Measurements from ENCODE around the gene IFNA16. TPM values are rescaled to one million over a fixed set of nuclear protein-coding genes. Genes with fewer than 3 reads are reported as not detected.

The IFNA16 gene
- total RNA-seq, 2 donors from 2014 or later, result not detected

GRCh38 chr9:21252721-21253547 is 35.8 kb upstream of the IFNA16 start:
- Histone ChIP-seq H3K27ac (ENCODE audit: low read depth, low read length) (no peak overlapping the region), H3K4me3 (ENCODE audit: low read length) (no peak overlapping the region), H3K9me3 (ENCODE audit: control insufficient read depth, low read length) (peaks cover 6% of the 10 kb centered on the region), H3K9ac (ENCODE audit: extremely low read depth, low read length, poor library complexity, severe bottlenecking) (no peak overlapping the region), H3K27me3 (ENCODE audit: control insufficient read depth, insufficient read depth, low read length, poor library complexity, severe bottlenecking) (peaks cover 92% of the 10 kb centered on the region), H3K36me3 (ENCODE audit: control insufficient read depth, insufficient read depth, low read length) (no peaks in the 10 kb centered on the region), H3K4me1 (ENCODE audit: control insufficient read depth, insufficient read depth, low read length) (no peaks in the 10 kb centered on the region)
- Mint-ChIP-seq H3K36me3 (ENCODE audit: low read depth) (no peaks in the 10 kb centered on the region), H3K9me3 (peaks cover 3% of the 10 kb centered on the region), H3K27me3 (ENCODE audit: insufficient read depth) (peaks cover 89% of the 10 kb centered on the region), H3K27ac (no peak overlapping the region), H3K4me3 (no peak overlapping the region), H3K4me1 (no peaks in the 10 kb centered on the region)
- WGBS, 2 experiments (ENCODE audit: insufficient coverage in 1 of 2, insufficient read length in 1 of 2), result 5 to 8% methylated on average over 3 of the region's 3 CpGs
- no peak for DNase-seq
- TF ChIP-seq, protein P1, sequence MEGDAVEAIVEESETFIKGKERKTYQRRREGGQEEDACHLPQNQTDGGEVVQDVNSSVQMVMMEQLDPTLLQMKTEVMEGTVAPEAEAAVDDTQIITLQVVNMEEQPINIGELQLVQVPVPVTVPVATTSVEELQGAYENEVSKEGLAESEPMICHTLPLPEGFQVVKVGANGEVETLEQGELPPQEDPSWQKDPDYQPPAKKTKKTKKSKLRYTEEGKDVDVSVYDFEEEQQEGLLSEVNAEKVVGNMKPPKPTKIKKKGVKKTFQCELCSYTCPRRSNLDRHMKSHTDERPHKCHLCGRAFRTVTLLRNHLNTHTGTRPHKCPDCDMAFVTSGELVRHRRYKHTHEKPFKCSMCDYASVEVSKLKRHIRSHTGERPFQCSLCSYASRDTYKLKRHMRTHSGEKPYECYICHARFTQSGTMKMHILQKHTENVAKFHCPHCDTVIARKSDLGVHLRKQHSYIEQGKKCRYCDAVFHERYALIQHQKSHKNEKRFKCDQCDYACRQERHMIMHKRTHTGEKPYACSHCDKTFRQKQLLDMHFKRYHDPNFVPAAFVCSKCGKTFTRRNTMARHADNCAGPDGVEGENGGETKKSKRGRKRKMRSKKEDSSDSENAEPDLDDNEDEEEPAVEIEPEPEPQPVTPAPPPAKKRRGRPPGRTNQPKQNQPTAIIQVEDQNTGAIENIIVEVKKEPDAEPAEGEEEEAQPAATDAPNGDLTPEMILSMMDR (conservative IDR thresholded peaks at IDR 0.05), result peak; percentile 86

- Histone ChIP-seq H3K9ac (ENCODE audit: extremely low read depth, low read length, poor library complexity, severe bottlenecking) (no peak overlapping the region), H3K4me3 (ENCODE audit: low read length) (no peak overlapping the region), H3K27me3 (ENCODE audit: control insufficient read depth, insufficient read depth, low read length, poor library complexity, severe bottlenecking) (peaks cover 79% of the 10 kb centered on the region), H3K9me3 (ENCODE audit: control insufficient read depth, low read length) (no peaks in the 10 kb centered on the region), H3K27ac (ENCODE audit: low read depth, low read length) (no peak overlapping the region), H3K36me3 (ENCODE audit: control insufficient read depth, insufficient read depth, low read length) (no peaks in the 10 kb centered on the region), H3K4me1 (ENCODE audit: control insufficient read depth, insufficient read depth, low read length) (no peaks in the 10 kb centered on the region)
- TF ChIP-seq, protein P1 (conservative IDR thresholded peaks at IDR 0.05), result no peak
- Mint-ChIP-seq H3K4me3 (no peak overlapping the region), H3K27me3 (ENCODE audit: insufficient read depth) (peaks cover 78% of the 10 kb centered on the region), H3K27ac (no peak overlapping the region), H3K4me1 (no peaks in the 10 kb centered on the region), H3K36me3 (ENCODE audit: low read depth) (no peaks in the 10 kb centered on the region), H3K9me3 (no peaks in the 10 kb centered on the region)
- WGBS, 2 experiments (ENCODE audit: insufficient coverage in 1 of 2, insufficient read length in 1 of 2), result 82 to 83% methylated on average over 4 of the region's 4 CpGs
- DNase-seq, result no peak
These were observed 34.5 kb upstream of the IFNA16 start for GRCh38 chr9:21251638-21252037.

- Histone ChIP-seq H3K9me3 (ENCODE audit: control insufficient read depth, low read length) (no peaks in the 10 kb centered on the region), H3K4me1 (ENCODE audit: control insufficient read depth, insufficient read depth, low read length) (no peaks in the 10 kb centered on the region), H3K27ac (ENCODE audit: low read depth, low read length) (no peak overlapping the region), H3K27me3 (ENCODE audit: control insufficient read depth, insufficient read depth, low read length, poor library complexity, severe bottlenecking) (peaks cover 75% of the 10 kb centered on the region), H3K4me3 (ENCODE audit: low read length) (no peak overlapping the region), H3K36me3 (ENCODE audit: control insufficient read depth, insufficient read depth, low read length) (no peaks in the 10 kb centered on the region), H3K9ac (ENCODE audit: extremely low read depth, low read length, poor library complexity, severe bottlenecking) (no peak overlapping the region)
- no peak overlapping the region for H3K27ac Mint-ChIP-seq
- peaks cover 74% of the 10 kb centered on the region for H3K27me3 Mint-ChIP-seq (ENCODE audit: insufficient read depth)
- no peaks in the 10 kb centered on the region for H3K4me1 Mint-ChIP-seq
- 39 to 42% methylated on average over 1 of the region's 1 CpG for WGBS, 2 experiments (ENCODE audit: insufficient coverage in 1 of 2, insufficient read length in 1 of 2)
- DNase-seq, result no peak
- H3K4me3 Mint-ChIP-seq, result no peak overlapping the region
- H3K9me3 Mint-ChIP-seq, result peaks cover 3% of the 10 kb centered on the region
- TF ChIP-seq, protein P1 (conservative IDR thresholded peaks at IDR 0.05), result peak; percentile 38
- H3K36me3 Mint-ChIP-seq (ENCODE audit: low read depth), result no peaks in the 10 kb centered on the region
These were observed 34.1 kb upstream of the IFNA16 start for GRCh38 chr9:21251190-21251589.

Data from endodermal cell (in vitro differentiated cells).